Mesodermal cell (in vitro differentiated cells): ENCODE data around the gene CDC34.

Experiments used
- H3K27ac ChIP-seq: 2 replicates; pipeline ENCODE4 v1.7.0; 2013; ENCODE audit warnings: mild to moderate bottlenecking, low read depth, low read length, moderate library complexity; ENCODE audit not compliant: severe bottlenecking
- H3K36me3 ChIP-seq: 2 replicates; pipeline ENCODE4 v1.7.1; 2013; ENCODE audit warnings: mild to moderate bottlenecking, low read length, moderate library complexity; ENCODE audit not compliant: control insufficient read depth, insufficient read depth
- H3K4me1 ChIP-seq: one replicate; pipeline ENCODE4 v1.7.1; 2013; ENCODE audit warnings: mild to moderate bottlenecking, low read length; ENCODE audit not compliant: insufficient read depth, control insufficient read depth, poor library complexity, severe bottlenecking
- H3K4me3 ChIP-seq: 2 replicates; pipeline ENCODE4 v1.7.0; 2013; ENCODE audit warnings: low read length, control low read depth, mild to moderate bottlenecking; ENCODE audit not compliant: insufficient read depth, poor library complexity, severe bottlenecking; ENCODE audit errors: extremely low read depth
- H3K9me3 ChIP-seq: 2 replicates; pipeline ENCODE4 v1.7.1; 2013; ENCODE audit warnings: mild to moderate bottlenecking, low read length, moderate library complexity; ENCODE audit not compliant: control insufficient read depth
- whole genome bisulfite sequencing, 2 experiments: methylation state at CpG; one replicate each; pipeline ENCODE4 v1.1.5; 2013; ENCODE audit warnings: missing lambda C conversion rate in 2 of 2; ENCODE audit not compliant: insufficient coverage in 2 of 2; 5-methylcytosine and 5-hydroxymethylcytosine counted together

Gene CDC34

DNA sequence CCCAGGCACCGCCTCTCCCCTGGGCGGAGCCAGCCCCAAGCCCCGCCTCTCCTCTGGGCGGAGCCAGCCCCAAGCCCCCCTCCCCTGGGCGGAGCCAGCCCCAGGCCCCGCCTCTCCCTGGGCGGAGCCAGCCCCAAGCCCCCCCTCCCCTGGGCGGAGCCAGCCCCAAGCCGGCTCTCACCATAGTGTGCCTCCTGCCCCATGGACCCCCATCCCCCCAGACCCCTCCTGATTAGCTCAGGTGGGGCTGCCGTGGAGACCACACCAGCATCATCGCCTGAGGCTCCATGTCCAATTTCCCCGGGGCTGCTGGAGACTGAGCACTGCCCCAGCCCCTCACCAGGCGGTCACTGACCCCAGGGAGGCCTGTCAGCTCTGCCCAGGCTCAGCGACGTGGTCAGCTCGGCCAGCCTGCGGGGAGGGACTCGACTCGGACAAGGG, 39.4 kb upstream of the CDC34 start:
- no peaks in the 10 kb centered on the region for H3K9me3 ChIP-seq
- H3K4me3 ChIP-seq: no peak overlapping the region
- peaks cover 7% of the 10 kb centered on the region for H3K4me1 ChIP-seq
- no peaks in the 10 kb centered on the region for H3K36me3 ChIP-seq
- WGBS, 2 experiments: 90 to 93% methylated on average over 3 to 10 of the region's 19 CpGs
- no peak overlapping the region for H3K27ac ChIP-seq

DNA sequence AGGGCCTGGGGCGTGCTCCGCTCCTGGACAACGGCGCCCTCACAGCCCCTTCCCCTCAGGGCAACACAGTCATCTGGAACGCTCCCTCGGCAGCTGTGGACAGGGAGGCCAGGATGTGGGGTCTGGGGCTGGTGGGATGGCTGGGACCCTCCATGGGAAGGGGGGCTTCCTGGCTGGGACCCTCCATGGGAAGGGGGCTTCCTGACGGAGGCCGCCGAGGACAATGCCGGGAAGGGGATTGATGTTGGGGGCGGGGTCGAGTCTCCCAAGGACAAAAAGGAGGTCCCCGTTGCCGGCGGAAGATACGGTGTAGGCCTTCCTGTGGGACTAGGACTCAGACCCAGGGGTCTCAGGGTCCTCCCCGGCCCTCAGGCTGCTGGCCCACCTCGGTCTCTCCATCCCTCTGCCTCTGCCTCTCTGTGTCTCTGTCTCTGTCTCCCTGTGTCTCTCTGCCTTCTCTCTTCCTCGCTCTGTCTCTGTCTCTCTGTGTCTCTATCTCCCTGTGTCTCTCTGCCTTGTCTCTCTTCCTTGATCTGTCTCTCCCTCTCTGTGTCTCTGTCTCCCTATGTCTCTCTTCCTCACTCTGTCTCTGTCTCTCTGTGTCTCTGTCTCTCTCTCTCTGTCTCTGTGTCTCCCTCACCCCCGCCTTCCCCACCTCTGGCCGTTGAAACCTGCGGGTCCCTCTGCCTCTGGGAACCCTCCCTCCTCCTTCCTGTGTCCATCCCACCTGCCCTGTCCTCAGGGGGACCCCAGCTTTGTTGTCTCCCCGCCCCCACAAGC, 38.0 kb upstream of the CDC34 start:
- no peaks in the 10 kb centered on the region for H3K36me3 ChIP-seq
- H3K9me3 ChIP-seq: no peaks in the 10 kb centered on the region
- H3K4me1 ChIP-seq: peaks cover 3% of the 10 kb centered on the region
- H3K4me3 ChIP-seq: no peak overlapping the region
- no peak overlapping the region for H3K27ac ChIP-seq
- WGBS, 2 experiments: 92% methylated on average over 19 to 20 of the region's 23 CpGs

DNA sequence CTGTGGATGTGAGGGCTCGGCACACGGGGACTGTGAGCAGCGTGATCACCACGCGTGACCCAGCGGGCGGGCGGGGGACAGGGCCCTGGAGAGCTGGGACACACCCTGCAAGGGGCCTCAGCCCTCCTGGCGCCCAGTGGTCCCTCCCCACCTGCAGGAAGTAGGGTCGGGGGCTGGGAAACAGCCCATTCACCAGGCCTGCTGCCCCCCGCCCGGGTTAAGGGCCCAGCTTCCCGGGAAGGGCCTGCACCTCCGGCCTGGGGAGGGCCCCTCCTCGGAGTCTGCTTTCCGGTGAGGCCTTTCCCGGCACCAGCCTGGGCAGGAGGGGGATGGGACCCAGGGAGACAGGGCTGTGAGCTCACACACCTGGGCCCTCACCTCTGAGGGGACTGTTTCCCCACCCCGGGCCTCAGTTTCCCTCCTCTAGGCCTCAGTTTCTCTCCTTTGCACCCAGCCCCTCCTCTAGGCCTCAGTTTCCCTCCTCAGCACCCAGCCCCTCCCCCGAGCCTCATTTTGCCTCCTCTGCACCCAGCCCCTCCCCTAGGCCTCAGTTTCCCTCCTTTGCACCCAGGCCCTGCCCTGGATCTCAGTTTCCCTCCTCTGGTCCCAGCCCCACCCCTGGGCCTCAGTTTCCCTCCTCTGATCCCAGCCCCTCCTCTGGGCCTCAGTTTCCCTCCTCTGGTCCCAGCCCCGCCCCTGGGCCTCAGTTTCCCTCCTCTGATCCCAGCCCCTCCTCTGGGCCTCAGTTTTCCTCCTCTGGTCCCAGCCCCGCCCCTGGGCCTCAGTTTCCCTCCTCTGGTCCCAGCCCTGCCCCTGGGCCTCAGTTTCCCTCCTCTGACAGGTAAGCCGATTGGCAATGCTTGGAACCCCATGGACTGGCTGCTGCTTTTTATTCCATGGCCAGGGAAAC, 37.1 kb upstream of the CDC34 start:
- Histone ChIP-seq H3K9me3 (no peaks in the 10 kb centered on the region), H3K36me3 (no peaks in the 10 kb centered on the region), H3K4me3 (no peak overlapping the region), H3K4me1 (peaks cover 3% of the 10 kb centered on the region), H3K27ac (no peak overlapping the region)
- WGBS, 2 experiments: 77 to 82% methylated on average over 17 to 20 of the region's 22 CpGs

DNA sequence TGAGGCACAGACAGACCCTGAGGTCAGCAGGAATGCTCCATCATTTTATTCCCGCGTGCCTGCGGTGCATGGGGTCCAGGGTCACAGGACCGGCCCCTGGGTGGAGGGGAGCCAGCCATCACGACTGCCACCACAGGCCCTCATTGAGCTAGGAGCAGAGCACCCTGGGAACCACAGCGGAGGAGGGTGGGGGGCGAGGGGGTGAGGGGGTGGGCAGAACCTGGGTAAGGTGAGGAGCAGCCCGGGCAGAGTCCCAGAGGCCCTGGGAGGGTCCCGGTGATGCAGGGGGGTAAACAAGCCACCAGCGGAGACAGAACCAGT, 36.5 kb upstream of the CDC34 start:
- H3K9me3 ChIP-seq: no peaks in the 10 kb centered on the region
- no peak overlapping the region for H3K4me3 ChIP-seq
- no peak overlapping the region for H3K27ac ChIP-seq
- 81 to 87% methylated on average over 7 to 9 of the region's 10 CpGs for WGBS, 2 experiments
- no peaks in the 10 kb centered on the region for H3K36me3 ChIP-seq
- peaks cover 2% of the 10 kb centered on the region for H3K4me1 ChIP-seq

DNA sequence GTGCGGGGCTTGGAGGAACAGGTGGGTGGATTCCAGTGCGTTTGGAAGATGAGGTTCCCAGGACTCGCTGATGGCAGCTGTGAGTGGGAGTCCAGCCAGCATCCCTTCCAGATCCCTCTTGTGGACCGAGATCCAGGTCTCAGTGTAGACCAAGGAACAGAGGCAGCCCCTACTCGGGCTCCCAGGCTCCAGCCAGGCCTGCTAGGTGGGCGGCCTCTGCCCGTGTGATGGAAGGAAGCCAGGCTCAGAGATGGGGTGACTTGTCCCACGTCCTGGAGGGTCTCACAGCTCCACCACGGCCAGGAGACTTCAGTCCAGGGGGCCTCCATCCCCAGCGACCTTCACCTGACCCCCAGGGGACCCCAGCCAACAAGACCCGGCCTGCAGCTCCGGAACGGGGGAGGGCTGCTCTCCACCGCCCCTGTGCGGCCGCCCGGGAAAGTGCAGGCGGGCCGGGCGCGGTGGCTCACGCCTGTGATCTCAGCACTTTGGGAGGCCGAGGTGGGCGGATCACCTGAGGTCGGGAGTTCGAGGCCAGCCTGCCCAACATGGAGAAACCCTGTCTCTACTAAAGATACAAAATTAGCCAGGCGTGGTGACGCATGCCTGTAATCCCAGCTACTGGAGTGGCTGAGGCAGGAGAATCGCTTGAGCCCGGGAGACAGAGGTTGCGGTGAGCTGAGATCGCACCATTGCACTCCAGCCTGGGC, 36.0 kb upstream of the CDC34 start:
- Histone ChIP-seq H3K36me3 (no peaks in the 10 kb centered on the region), H3K9me3 (no peaks in the 10 kb centered on the region), H3K27ac (no peak overlapping the region), H3K4me1 (no peaks in the 10 kb centered on the region), H3K4me3 (no peak overlapping the region)
- WGBS, 2 experiments: 42 to 44% methylated on average over 25 to 32 of the region's 32 CpGs

DNA sequence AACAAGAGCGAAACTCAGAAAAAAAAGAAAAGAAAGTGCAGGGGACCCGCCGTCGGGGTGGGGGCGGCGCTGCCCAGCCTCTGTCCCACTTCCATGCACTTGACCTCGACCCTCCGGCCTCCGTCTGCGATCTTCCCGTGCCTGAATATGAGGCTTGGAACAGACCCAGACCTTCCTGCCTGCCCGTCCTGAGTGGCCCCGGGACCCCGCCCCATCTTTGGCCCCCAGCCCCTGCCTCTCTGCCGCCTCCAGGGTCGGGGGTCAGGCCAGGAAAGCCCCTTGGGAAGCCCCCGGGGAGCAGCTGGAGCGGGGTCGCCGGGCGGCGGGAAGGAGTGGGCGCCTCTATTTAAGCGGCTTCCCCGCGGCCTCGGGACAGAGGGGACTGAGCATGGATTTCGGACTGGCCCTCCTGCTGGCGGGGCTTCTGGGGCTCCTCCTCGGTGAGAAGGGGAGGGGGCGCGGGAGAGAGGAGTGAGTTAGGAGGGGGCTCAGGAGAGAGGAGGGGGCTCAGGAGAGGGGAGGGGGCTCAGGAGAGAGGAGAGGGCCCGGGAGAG, 35.4 kb upstream of the CDC34 start, which contains the start of gene MADCAM1:
Gene MADCAM1 (plus strand): TSS at position 375 of the 554 bp plus-strand sequence. CDS start 14 bp downstream, at position 389.
- Histone ChIP-seq H3K9me3 (no peaks in the 10 kb centered on the region), H3K4me1 (no peaks in the 10 kb centered on the region), H3K4me3 (no peak within 1 kb of the TSS), H3K36me3 (no peaks in the 10 kb centered on the region), H3K27ac (no peak within 1 kb of the TSS)
- WGBS, 2 experiments: 55% methylated on average over 16 to 27 of the region's 33 CpGs

DNA sequence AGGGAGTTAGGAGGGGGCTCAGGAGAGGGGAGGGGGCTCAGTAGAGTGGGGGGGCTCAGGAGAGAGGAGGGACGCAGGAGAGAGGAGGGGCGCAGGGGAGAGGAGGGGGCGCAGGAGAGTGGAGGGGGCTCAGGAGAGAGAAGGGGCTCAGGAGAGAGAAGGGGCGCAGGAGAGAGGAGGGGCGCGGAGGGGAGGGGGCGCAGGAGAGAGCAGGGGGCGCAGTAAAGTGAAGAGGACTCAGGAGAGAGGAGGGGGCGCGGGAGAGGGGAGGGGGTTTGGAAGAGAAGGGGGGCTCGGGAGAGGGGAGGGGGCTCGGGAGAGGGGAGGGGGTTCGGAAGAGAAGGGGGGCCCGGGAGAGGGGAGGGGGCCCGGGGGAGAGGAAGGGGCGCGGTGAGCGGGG, 34.6 kb upstream of the CDC34 start:
- H3K4me1 ChIP-seq: no peaks in the 10 kb centered on the region
- H3K27ac ChIP-seq: no peak overlapping the region
- H3K36me3 ChIP-seq: no peaks in the 10 kb centered on the region
- WGBS, 2 experiments: 6 to 44% methylated on average over 2 to 3 of the region's 18 CpGs
- H3K4me3 ChIP-seq: no peak overlapping the region
- H3K9me3 ChIP-seq: no peaks in the 10 kb centered on the region

DNA sequence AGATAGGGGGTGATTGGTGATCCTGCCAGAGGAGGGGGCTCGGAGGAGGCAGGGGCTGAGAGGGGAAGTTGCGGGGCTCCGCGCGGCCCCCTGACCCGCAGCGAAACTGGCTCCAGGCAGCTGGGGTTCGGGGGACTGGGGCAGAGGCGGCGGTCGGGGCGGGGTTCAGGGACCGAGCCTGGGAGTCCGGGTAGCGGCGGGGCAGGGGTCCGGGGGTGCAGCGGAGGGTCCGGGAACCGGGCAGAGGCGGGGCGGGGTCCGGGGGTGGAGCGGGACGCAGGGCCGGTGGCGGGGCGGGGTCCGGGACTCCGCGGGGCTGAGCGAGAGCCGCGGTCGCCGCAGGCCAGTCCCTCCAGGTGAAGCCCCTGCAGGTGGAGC, 34.1 kb upstream of the CDC34 start:
- Histone ChIP-seq H3K4me1 (no peaks in the 10 kb centered on the region), H3K4me3 (no peak overlapping the region), H3K36me3 (no peaks in the 10 kb centered on the region), H3K9me3 (no peaks in the 10 kb centered on the region), H3K27ac (no peak overlapping the region)
- WGBS, 2 experiments: 0 to 5% methylated on average over 24 to 35 of the region's 36 CpGs

DNA sequence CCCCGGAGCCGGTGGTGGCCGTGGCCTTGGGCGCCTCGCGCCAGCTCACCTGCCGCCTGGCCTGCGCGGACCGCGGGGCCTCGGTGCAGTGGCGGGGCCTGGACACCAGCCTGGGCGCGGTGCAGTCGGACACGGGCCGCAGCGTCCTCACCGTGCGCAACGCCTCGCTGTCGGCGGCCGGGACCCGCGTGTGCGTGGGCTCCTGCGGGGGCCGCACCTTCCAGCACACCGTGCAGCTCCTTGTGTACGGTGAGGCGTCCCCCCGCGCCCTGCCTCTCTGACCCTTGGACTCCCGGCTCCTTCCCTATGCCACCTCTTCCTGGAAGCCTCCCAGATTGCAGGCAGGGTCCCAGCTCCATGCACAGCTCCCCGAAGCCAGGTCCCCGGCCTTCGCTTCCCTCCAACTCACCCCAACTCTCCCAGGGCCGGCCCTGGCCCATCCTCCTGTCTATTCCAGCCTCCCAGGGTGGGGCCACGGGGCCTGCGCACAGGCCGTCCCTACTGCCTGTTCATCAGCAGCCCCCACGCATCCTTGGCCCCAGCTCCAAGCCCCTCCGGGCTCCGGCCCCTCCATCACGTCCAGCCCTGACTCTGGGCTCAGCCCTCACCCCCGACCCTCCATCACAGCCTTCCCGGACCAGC, 33.6 kb upstream of the CDC34 start:
- H3K27ac ChIP-seq: no peak overlapping the region
- H3K4me3 ChIP-seq: no peak overlapping the region
- no peaks in the 10 kb centered on the region for H3K9me3 ChIP-seq
- 13 to 17% methylated on average over 22 to 38 of the region's 50 CpGs for WGBS, 2 experiments
- H3K36me3 ChIP-seq: no peaks in the 10 kb centered on the region
- H3K4me1 ChIP-seq: no peaks in the 10 kb centered on the region

DNA sequence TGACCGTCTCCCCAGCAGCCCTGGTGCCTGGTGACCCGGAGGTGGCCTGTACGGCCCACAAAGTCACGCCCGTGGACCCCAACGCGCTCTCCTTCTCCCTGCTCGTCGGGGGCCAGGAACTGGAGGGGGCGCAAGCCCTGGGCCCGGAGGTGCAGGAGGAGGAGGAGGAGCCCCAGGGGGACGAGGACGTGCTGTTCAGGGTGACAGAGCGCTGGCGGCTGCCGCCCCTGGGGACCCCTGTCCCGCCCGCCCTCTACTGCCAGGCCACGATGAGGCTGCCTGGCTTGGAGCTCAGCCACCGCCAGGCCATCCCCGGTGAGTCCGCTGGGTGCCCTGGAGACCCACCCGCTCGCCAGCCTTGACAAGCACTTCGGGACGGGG, 33.1 kb upstream of the CDC34 start:
- H3K4me3 ChIP-seq: no peak overlapping the region
- no peaks in the 10 kb centered on the region for H3K4me1 ChIP-seq
- WGBS, 2 experiments: 50 to 58% methylated on average over 11 to 21 of the region's 26 CpGs
- H3K36me3 ChIP-seq: no peaks in the 10 kb centered on the region
- H3K27ac ChIP-seq: no peak overlapping the region
- no peaks in the 10 kb centered on the region for H3K9me3 ChIP-seq
